ENCODE results near the gene DEFB118. TPM values are rescaled to one million over a fixed set of nuclear protein-coding genes. Genes with fewer than 3 reads are reported as not detected.

DEFB118 gene
- total and polyA plus RNA-seq, 7 donors = not detected

DNA sequence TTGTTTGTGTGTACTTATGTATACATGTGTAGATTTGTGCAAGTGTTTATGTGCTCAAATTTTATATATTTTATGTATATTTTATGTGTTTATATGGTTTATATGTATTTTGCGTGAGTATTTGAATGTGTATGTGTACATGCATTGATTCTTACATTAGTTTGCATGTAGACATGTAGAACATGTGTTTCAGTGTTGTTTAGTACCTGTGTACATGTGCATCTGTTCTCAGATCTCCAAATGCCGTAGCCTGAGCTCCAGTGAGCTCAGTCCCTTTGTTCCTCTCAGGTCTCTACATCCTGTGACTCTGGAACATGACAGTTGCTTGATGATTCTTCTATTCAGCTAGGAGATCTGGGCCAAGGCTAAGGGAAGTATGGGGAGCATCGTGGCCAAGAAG, 26.5 kb downstream of the DEFB118 start:
- no peak overlapping the region for H3K4me3 ChIP-seq
- no peaks in the 10 kb centered on the region for H3K27me3 ChIP-seq
- WGBS, 2 donors = 50 to 51% methylated on average over 3 of the region's 3 CpGs
- DNase-seq = no peak
- no peaks in the 10 kb centered on the region for H3K4me1 ChIP-seq
- no peaks in the 10 kb centered on the region for H3K36me3 ChIP-seq
- no peaks in the 10 kb centered on the region for H3K9me3 ChIP-seq
- no peak overlapping the region for H3K27ac ChIP-seq
- intact Hi-C loops (cut with DNase I) = no loop called here
- TF ChIP-seq EP300 (IDR thresholded peaks at IDR 0.05) = no peak
- no peak for TF ChIP-seq POLR2AphosphoS5 (IDR thresholded peaks at IDR 0.05)
- no peak for TF ChIP-seq POLR2A (IDR thresholded peaks at IDR 0.05)
- no peak for TF ChIP-seq CTCF (IDR thresholded peaks at IDR 0.05)

DNA sequence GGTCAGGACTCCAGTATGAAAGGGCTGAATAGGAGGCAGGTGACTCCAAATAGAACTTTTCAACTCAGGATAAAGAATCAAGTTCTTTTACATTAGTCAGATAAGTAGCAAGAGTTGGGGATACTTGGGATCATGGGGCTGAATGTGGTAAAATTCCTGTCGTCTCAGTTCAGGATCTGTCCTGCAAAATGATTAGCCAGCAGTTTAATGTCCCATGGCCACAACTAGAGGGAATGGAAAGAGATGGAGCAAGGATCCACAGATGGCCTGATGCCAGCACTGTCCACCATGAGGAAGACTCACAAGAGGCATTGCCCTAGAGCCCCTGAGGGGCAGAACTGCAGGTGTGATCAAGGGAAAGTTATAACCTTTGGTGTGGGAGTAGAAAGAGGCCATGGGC, 35.5 kb downstream of the DEFB118 start:
- Histone ChIP-seq H3K9me3 (no peaks in the 10 kb centered on the region), H3K4me1 (no peaks in the 10 kb centered on the region), H3K27me3 (no peaks in the 10 kb centered on the region), H3K27ac (no peak overlapping the region), H3K4me3 (no peak overlapping the region), H3K36me3 (no peaks in the 10 kb centered on the region)
- intact Hi-C loops (cut with DNase I) = no loop called here
- 61 to 68% methylated on average over 1 of the region's 1 CpG for WGBS, 2 donors
- TF ChIP-seq CTCF (IDR thresholded peaks at IDR 0.05) (no peak), POLR2A (IDR thresholded peaks at IDR 0.05) (no peak), EP300 (IDR thresholded peaks at IDR 0.05) (no peak), POLR2AphosphoS5 (IDR thresholded peaks at IDR 0.05) (no peak)
- no peak for DNase-seq

DNA sequence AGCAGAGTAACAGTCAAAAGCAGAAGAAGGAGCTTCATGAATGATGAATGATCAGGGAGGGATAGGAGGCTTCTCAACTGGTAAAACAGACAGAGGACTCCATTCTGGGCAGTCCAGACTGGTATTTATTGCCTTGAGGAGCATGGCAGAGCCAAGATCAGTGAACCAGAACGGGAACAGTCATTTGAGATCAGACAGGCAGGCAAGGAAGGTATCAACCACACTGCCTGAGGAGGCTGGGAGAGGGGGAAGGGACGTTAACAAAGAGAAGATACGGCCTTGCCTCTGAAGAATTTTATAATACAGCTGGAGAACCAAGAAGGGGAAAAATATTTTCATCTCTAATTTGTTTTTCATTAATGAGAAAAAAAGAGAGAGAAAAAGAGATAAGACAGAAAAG, 37.7 kb downstream of the DEFB118 start, which contains the start of gene DEFB121:
DEFB121 (minus strand) TSS at position 101 of the 400 bp plus-strand sequence; CDS start at position 38, 63 bp downstream.
- TF ChIP-seq EP300 (IDR thresholded peaks at IDR 0.05) (no peak), CTCF (IDR thresholded peaks at IDR 0.05) (no peak), POLR2AphosphoS5 (IDR thresholded peaks at IDR 0.05) (no peak), POLR2A (IDR thresholded peaks at IDR 0.05) (no peak)
- Histone ChIP-seq H3K4me1 (no peaks in the 10 kb centered on the region), H3K36me3 (no peaks in the 10 kb centered on the region), H3K9me3 (peaks cover 0 to 3% (median 0%) of the 10 kb centered on the region in 4 donors), H3K27ac (no peak within 1 kb of the TSS), H3K4me3 (no peak within 1 kb of the TSS), H3K27me3 (no peaks in the 10 kb centered on the region)
- WGBS, 2 donors = 45 to 48% methylated on average over 3 of the region's 3 CpGs
- intact Hi-C loops (cut with DNase I) = no loop called here
- no peak for DNase-seq

GRCh38 chr20:31410011-31410410, 41.6 kb downstream of the DEFB118 start:
- no peak overlapping the region for H3K4me3 ChIP-seq
- H3K27me3 ChIP-seq = no peaks in the 10 kb centered on the region
- DNase-seq = no peak
- WGBS, 2 donors = 48 to 50% methylated on average over 1 of the region's 1 CpG
- H3K36me3 ChIP-seq = no peaks in the 10 kb centered on the region
- intact Hi-C loops (cut with DNase I) = no loop called here
- no peaks in the 10 kb centered on the region for H3K4me1 ChIP-seq
- no peak overlapping the region for H3K27ac ChIP-seq
- H3K9me3 ChIP-seq = peaks cover 0 to 3% (median 0%) of the 10 kb centered on the region in 4 donors
- no peak for TF ChIP-seq POLR2AphosphoS5 (IDR thresholded peaks at IDR 0.05)
- no peak for TF ChIP-seq EP300 (IDR thresholded peaks at IDR 0.05)
- no peak for TF ChIP-seq POLR2A (IDR thresholded peaks at IDR 0.05)
- TF ChIP-seq CTCF (IDR thresholded peaks at IDR 0.05) = no peak

GRCh38 chr20:31414381-31414780, 46.0 kb downstream of the DEFB118 start:
- peaks cover 0 to 3% (median 0%) of the 10 kb centered on the region in 4 donors for H3K9me3 ChIP-seq
- no peaks in the 10 kb centered on the region for H3K36me3 ChIP-seq
- no peak for DNase-seq
- no peak overlapping the region for H3K4me3 ChIP-seq
- no peak overlapping the region for H3K27ac ChIP-seq
- TF ChIP-seq POLR2A (IDR thresholded peaks at IDR 0.05) = no peak
- TF ChIP-seq CTCF (IDR thresholded peaks at IDR 0.05) = no peak
- TF ChIP-seq POLR2AphosphoS5 (IDR thresholded peaks at IDR 0.05) = no peak
- no peak for TF ChIP-seq EP300 (IDR thresholded peaks at IDR 0.05)
- WGBS, 2 donors = 79 to 82% methylated on average over 6 of the region's 6 CpGs
- intact Hi-C loops (cut with DNase I) = no loop called here
- H3K27me3 ChIP-seq = no peaks in the 10 kb centered on the region
- H3K4me1 ChIP-seq = no peaks in the 10 kb centered on the region
